ENCODE measurements around the gene VAV3. TPM values are rescaled to one million over a fixed set of nuclear protein-coding genes. Genes with fewer than 3 reads are reported as not detected.

VAV3 gene
- total RNA-seq, 1 donor from 2014 or later = 25.8 TPM

GRCh38 chr1:107681001-107681479 is 283.9 kb downstream of the VAV3 start:
- Mint-ChIP-seq H3K27me3 (ENCODE audit: unreplicated experiment) (no peaks in the 10 kb centered on the region), H3K4me3 (ENCODE audit: unreplicated experiment) (no peak overlapping the region), H3K27ac (ENCODE audit: unreplicated experiment) (no peak overlapping the region), H3K9me3 (ENCODE audit: unreplicated experiment) (no peaks in the 10 kb centered on the region), H3K36me3 (ENCODE audit: unreplicated experiment) (no peaks in the 10 kb centered on the region), H3K4me1 (ENCODE audit: low read depth, unreplicated experiment) (no peaks in the 10 kb centered on the region)
- TF ChIP-seq, protein P1, sequence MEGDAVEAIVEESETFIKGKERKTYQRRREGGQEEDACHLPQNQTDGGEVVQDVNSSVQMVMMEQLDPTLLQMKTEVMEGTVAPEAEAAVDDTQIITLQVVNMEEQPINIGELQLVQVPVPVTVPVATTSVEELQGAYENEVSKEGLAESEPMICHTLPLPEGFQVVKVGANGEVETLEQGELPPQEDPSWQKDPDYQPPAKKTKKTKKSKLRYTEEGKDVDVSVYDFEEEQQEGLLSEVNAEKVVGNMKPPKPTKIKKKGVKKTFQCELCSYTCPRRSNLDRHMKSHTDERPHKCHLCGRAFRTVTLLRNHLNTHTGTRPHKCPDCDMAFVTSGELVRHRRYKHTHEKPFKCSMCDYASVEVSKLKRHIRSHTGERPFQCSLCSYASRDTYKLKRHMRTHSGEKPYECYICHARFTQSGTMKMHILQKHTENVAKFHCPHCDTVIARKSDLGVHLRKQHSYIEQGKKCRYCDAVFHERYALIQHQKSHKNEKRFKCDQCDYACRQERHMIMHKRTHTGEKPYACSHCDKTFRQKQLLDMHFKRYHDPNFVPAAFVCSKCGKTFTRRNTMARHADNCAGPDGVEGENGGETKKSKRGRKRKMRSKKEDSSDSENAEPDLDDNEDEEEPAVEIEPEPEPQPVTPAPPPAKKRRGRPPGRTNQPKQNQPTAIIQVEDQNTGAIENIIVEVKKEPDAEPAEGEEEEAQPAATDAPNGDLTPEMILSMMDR (IDR thresholded peaks at IDR 0.05; ENCODE audit: partially characterized antibody, unreplicated experiment) = no peak
- no peak for DNase-seq

DNA sequence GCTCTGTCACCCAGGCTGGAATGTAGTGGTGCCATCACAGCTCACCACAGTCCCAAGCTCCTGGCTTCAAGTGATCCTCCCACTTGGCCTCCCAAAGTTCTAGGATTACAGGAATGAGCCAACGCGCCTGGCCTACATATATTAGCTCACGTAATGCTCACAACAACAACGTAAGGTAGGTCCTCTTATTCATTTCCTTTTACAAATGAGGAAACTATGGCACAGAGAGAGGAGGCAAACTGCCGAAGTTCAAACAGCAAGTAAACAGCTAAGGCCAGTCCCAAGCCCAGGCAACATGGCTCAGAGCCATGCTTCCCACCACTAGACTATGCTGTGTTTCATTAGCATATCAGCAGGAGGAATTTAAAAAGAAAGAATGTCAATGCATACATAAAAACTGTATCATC is 284.4 kb downstream of the VAV3 start:
- DNase-seq = no peak
- Mint-ChIP-seq H3K27ac (ENCODE audit: unreplicated experiment) (no peak overlapping the region), H3K4me3 (ENCODE audit: unreplicated experiment) (no peak overlapping the region), H3K27me3 (ENCODE audit: unreplicated experiment) (no peaks in the 10 kb centered on the region), H3K4me1 (ENCODE audit: low read depth, unreplicated experiment) (no peaks in the 10 kb centered on the region), H3K36me3 (ENCODE audit: unreplicated experiment) (no peaks in the 10 kb centered on the region), H3K9me3 (ENCODE audit: unreplicated experiment) (no peaks in the 10 kb centered on the region)
- TF ChIP-seq, protein P1 (IDR thresholded peaks at IDR 0.05; ENCODE audit: partially characterized antibody, unreplicated experiment) = no peak

GRCh38 chr1:107679411-107679953 is 285.5 kb downstream of the VAV3 start:
- H3K4me1 Mint-ChIP-seq (ENCODE audit: low read depth, unreplicated experiment) = no peaks in the 10 kb centered on the region
- no peak for DNase-seq
- TF ChIP-seq, protein P1 (IDR thresholded peaks at IDR 0.05; ENCODE audit: partially characterized antibody, unreplicated experiment) = no peak

GRCh38 chr1:107678993-107679392 is 286.0 kb downstream of the VAV3 start:
- H3K9me3 Mint-ChIP-seq (ENCODE audit: unreplicated experiment) = no peaks in the 10 kb centered on the region
- no peaks in the 10 kb centered on the region for H3K27me3 Mint-ChIP-seq (ENCODE audit: unreplicated experiment)
- TF ChIP-seq, protein P1 (IDR thresholded peaks at IDR 0.05; ENCODE audit: partially characterized antibody, unreplicated experiment) = no peak
- no peak for DNase-seq
- no peak overlapping the region for H3K27ac Mint-ChIP-seq (ENCODE audit: unreplicated experiment)
- no peaks in the 10 kb centered on the region for H3K36me3 Mint-ChIP-seq (ENCODE audit: unreplicated experiment)
- H3K4me1 Mint-ChIP-seq (ENCODE audit: low read depth, unreplicated experiment) = no peaks in the 10 kb centered on the region
- H3K4me3 Mint-ChIP-seq (ENCODE audit: unreplicated experiment) = no peak overlapping the region

More at GRCh38 chr1:107679411-107679953, 285.5 kb downstream of the VAV3 start:
- H3K4me3 Mint-ChIP-seq (ENCODE audit: unreplicated experiment) = no peak overlapping the region
- H3K9me3 Mint-ChIP-seq (ENCODE audit: unreplicated experiment) = no peaks in the 10 kb centered on the region
- no peaks in the 10 kb centered on the region for H3K36me3 Mint-ChIP-seq (ENCODE audit: unreplicated experiment)
- H3K27ac Mint-ChIP-seq (ENCODE audit: unreplicated experiment) = no peak overlapping the region
- H3K27me3 Mint-ChIP-seq (ENCODE audit: unreplicated experiment) = no peaks in the 10 kb centered on the region

DNA sequence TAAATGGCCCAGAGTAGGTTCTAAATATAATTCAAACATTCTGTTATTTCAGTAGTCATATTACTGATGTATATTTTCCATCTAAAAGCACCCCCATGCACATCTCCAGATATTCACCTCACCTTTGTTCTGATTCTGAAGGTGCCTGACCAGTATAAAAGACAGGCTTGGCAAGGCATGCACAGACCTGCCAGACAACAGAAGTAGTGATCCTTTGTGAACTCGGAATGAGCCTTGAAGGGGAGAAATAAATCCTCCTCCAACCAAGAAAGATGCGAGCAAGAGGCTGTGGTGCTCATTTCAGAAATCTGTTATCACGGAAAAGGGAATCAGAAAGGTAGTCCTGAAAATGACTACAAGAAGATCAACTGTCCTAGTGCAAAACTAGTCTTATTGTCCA is 287.3 kb downstream of the VAV3 start:
- TF ChIP-seq, protein P1 (IDR thresholded peaks at IDR 0.05; ENCODE audit: partially characterized antibody, unreplicated experiment) = no peak
- Mint-ChIP-seq H3K4me1 (ENCODE audit: low read depth, unreplicated experiment) (no peaks in the 10 kb centered on the region), H3K4me3 (ENCODE audit: unreplicated experiment) (no peak overlapping the region), H3K36me3 (ENCODE audit: unreplicated experiment) (no peaks in the 10 kb centered on the region), H3K27ac (ENCODE audit: unreplicated experiment) (no peak overlapping the region), H3K27me3 (ENCODE audit: unreplicated experiment) (no peaks in the 10 kb centered on the region), H3K9me3 (ENCODE audit: unreplicated experiment) (no peaks in the 10 kb centered on the region)
- no peak for DNase-seq
